Stomach (tissue), 4 donors: Measurements from ENCODE around the gene NCBP2L.

Experiments used
- CTCF ChIP-seq, 7 experiments: fragments of 450-650 bp in 4 of 7; fragments of 200-600 bp in 3 of 7; sonication (generic) in 3 of 7; IDR thresholded peaks; one replicate each; pipeline ENCODE4 v1.5.1; 2016 to 2019; ENCODE audit warnings: antibody characterized with exemption in 7 of 7, control low read depth in 2 of 7, mild to moderate bottlenecking in 1 of 7
- EP300 ChIP-seq: sonication (generic); formaldehyde crosslinking; IDR thresholded peaks from one replicate; pipeline ENCODE4 v1.6.1; 2017; ENCODE audit warnings: antibody characterized with exemption
- POLR2A ChIP-seq, 4 donors: fragments of 450-650 bp; IDR thresholded peaks; one replicate each; pipeline ENCODE4 v1.6.1; 2016; ENCODE audit warnings: antibody characterized with exemption in 4 of 4, control low read depth in 2 of 4, mild to moderate bottlenecking in 1 of 4, moderate library complexity in 1 of 4
- POLR2AphosphoS5 ChIP-seq, 3 donors: sonication (generic); formaldehyde crosslinking; IDR thresholded peaks; one replicate each; pipeline ENCODE4 v1.6.1; 2016; ENCODE audit warnings: antibody characterized with exemption in 3 of 3

GRCh38 chrX:107766470-107767150 is 10.9 kb upstream of the NCBP2L start:
- TF ChIP-seq CTCF (IDR thresholded peaks at IDR 0.05) (no peak), POLR2A (IDR thresholded peaks at IDR 0.05) (no peak), EP300 (no peak), POLR2AphosphoS5 (IDR thresholded peaks at IDR 0.05) (no peak)
